GM21619 (cell line): ENCODE measurements around the gene MPP3.

Experiments
- ATAC-seq: cut with Tn5 transposase; IDR thresholded peaks from one replicate; pipeline ENCODE4 v1.9.1; 2021; ENCODE audit not compliant: unreplicated experiment

MPP3 gene

GRCh38 chr17:43753493-43754129, 79.3 kb downstream of the MPP3 start:
- ATAC-seq = no peak
